ENCODE results near the gene DLK2.

The DLK2 gene

DNA sequence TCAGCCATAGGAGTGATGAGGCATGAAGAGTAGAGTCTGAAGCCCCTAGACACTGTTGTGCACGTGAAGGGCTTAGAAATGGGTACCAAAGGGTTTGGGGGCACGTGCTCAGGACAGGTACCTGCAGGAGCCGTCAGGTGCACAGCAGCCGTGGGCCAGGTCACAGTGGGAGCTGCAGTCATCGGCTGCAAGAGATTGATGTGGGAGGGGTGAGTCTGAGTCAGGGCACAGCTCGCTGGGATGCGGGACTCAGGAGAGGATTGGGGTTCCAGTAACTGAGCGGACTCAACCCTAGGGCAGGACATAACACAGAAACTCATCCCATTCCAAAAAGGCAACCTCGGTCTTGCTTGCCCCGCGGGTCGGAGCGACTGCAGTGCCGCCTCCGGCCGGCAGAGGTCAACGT lies 1.1 kb downstream of the DLK2 start:
- H3K27ac ChIP-seq: no peak overlapping the region
- peak; percentile 95 for TF ChIP-seq CTCF (IDR thresholded peaks at IDR 0.05)
- peak overlapping the region; percentile 72 for H3K4me3 ChIP-seq
- DNase-seq (ENCODE audit: low spot score): no peak

- no peak for DNase-seq (ENCODE audit: low spot score)
- no peak for TF ChIP-seq CTCF (IDR thresholded peaks at IDR 0.05)
- Histone ChIP-seq H3K27ac (no peak overlapping the region), H3K4me3 (no peak overlapping the region)
These were observed 1.5 kb downstream of the DLK2 start for GRCh38 chr6:43453831-43454230.

DNA sequence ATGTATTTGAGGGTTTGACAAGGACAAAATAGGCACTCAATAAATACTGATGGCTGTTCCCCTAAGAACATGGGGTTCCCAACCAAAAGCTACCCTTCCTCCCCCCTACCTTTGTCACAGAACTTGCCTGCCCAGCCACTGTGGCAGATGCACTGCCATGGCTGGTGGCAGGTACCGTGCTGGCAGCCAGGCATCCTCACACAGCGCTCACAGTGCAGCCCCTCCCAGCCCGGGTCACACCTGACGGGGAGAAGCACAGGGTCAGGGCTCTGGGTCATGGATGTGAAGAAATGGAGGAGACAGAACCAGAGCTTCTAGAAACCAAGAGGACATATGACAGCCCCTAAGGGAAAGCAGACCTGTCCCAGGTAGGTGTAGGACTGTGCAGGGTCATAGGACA lies 2.5 kb downstream of the DLK2 start:
- Histone ChIP-seq H3K4me3 (no peak overlapping the region), H3K27ac (no peak overlapping the region)
- DNase-seq (ENCODE audit: low spot score): no peak
- no peak for TF ChIP-seq CTCF (IDR thresholded peaks at IDR 0.05)

- no peak for TF ChIP-seq CTCF (IDR thresholded peaks at IDR 0.05)
- DNase-seq (ENCODE audit: low spot score): no peak
- Histone ChIP-seq H3K4me3 (no peak overlapping the region), H3K27ac (no peak overlapping the region)
These were observed 3.4 kb downstream of the DLK2 start for GRCh38 chr6:43451939-43452338.

GRCh38 chr6:43451348-43451747 lies 4.0 kb downstream of the DLK2 start:
- H3K27ac ChIP-seq: no peak overlapping the region
- no peak for DNase-seq (ENCODE audit: low spot score)
- H3K4me3 ChIP-seq: no peak overlapping the region
- TF ChIP-seq CTCF (IDR thresholded peaks at IDR 0.05): no peak

- no peak overlapping the region for H3K4me3 ChIP-seq
- TF ChIP-seq CTCF (IDR thresholded peaks at IDR 0.05): no peak
- DNase-seq (ENCODE audit: low spot score): no peak
- no peak overlapping the region for H3K27ac ChIP-seq
These were observed 4.6 kb downstream of the DLK2 start for GRCh38 chr6:43450699-43451131.

GRCh38 chr6:43448916-43449315 lies 6.4 kb downstream of the DLK2 start:
- DNase-seq (ENCODE audit: low spot score): no peak
- no peak for TF ChIP-seq CTCF (IDR thresholded peaks at IDR 0.05)
- Histone ChIP-seq H3K4me3 (no peak overlapping the region), H3K27ac (no peak overlapping the region)
